Skin epidermis (tissue), 12 donors: ENCODE measurements around the gene POU3F3.

Experiments
- H3K27ac ChIP-seq, 21 experiments: fragments of 200-600 bp; sonication (generic) in 11 of 21; one replicate each; pipeline ENCODE4 v1.5.0; 2020; ENCODE audit warnings: mild to moderate bottlenecking in 3 of 21, inconsistent platforms in 2 of 21, moderate library complexity in 2 of 21
- H3K4me3 ChIP-seq, 7 experiments: fragments of 200-600 bp; sonication (generic) in 2 of 7; one replicate each; pipeline ENCODE4 v1.5.0; 2020; ENCODE audit warnings: inconsistent platforms in 2 of 7, mild to moderate bottlenecking in 2 of 7, moderate library complexity in 1 of 7

Gene POU3F3

GRCh38 chr2:104896446-104896845, 42.5 kb downstream of the POU3F3 start:
- no peak overlapping the region for H3K4me3 ChIP-seq
- H3K27ac ChIP-seq: no peak overlapping the region

- Histone ChIP-seq H3K4me3 (no peak overlapping the region), H3K27ac (no peak overlapping the region)
Measured at GRCh38 chr2:104897515-104898184, 43.7 kb downstream of the POU3F3 start.

- Histone ChIP-seq H3K4me3 (no peak overlapping the region), H3K27ac (no peak overlapping the region)
Measured at GRCh38 chr2:104900608-104901007, 46.7 kb downstream of the POU3F3 start.

GRCh38 chr2:104901037-104901881, 47.3 kb downstream of the POU3F3 start:
- Histone ChIP-seq H3K27ac (no peak overlapping the region), H3K4me3 (no peak overlapping the region)

GRCh38 chr2:104902317-104902716, 48.4 kb downstream of the POU3F3 start:
- H3K27ac ChIP-seq: no peak overlapping the region
- no peak overlapping the region for H3K4me3 ChIP-seq
